ENCODE measurements around the gene MGST2. TPM values are rescaled to one million over a fixed set of nuclear protein-coding genes. Genes with fewer than 3 reads are reported as not detected.
"Not testable (repeated sequence)": the region's sequence is repeated elsewhere in the genome, so short reads cannot be mapped to it uniquely, and the experiment has no call there.

MGST2 gene
- polyA plus RNA-seq, 1 donor from 2014 or later = 2.0 TPM

- H3K9me2 ChIP-seq (ENCODE audit: insufficient read depth, low read length) = no peaks in the 10 kb centered on the region
- H3K36me3 ChIP-seq (ENCODE audit: insufficient read depth, low read length) = no peaks in the 10 kb centered on the region
- no peak overlapping the region for H3K4me3 ChIP-seq (ENCODE audit: low read length)
- no peaks in the 10 kb centered on the region for H3K27me3 ChIP-seq (ENCODE audit: insufficient read depth, low read depth, low read length)
- no peak overlapping the region for H3K4me2 ChIP-seq (ENCODE audit: low read length)
- no peak overlapping the region for H3K27ac ChIP-seq (ENCODE audit: low read length)
- H2AFZ ChIP-seq (ENCODE audit: low read depth, low read length) = no peak overlapping the region
- TF ChIP-seq POLR2AphosphoS5 (IDR thresholded peaks at IDR 0.05) (no peak), TAF1 (IDR thresholded peaks at IDR 0.05; ENCODE audit: low read depth) (no peak), CTCF (IDR thresholded peaks at IDR 0.05; ENCODE audit: poor library complexity, severe bottlenecking) (no peak), RAD21 (conservative IDR thresholded peaks at IDR 0.05) (no peak), MXI1 (conservative IDR thresholded peaks at IDR 0.05; ENCODE audit: poor library complexity, severe bottlenecking) (no peak), EZH2 (IDR thresholded peaks at IDR 0.05; ENCODE audit: borderline replicate concordance, insufficient read depth, low read length, poor library complexity, severe bottlenecking) (no peak), SMC3 (conservative IDR thresholded peaks at IDR 0.05; ENCODE audit: poor library complexity) (no peak)
- no peaks in the 10 kb centered on the region for H3K79me2 ChIP-seq (replicated peaks; ENCODE audit: insufficient read depth, low read length)
- H3K9me3 ChIP-seq (ENCODE audit: low read length) = no peaks in the 10 kb centered on the region
- no peak overlapping the region for H3K9ac ChIP-seq (ENCODE audit: low read length)
- H4K20me1 ChIP-seq (ENCODE audit: insufficient read depth) = no peaks in the 10 kb centered on the region
- no peaks in the 10 kb centered on the region for H3F3A ChIP-seq (ENCODE audit: insufficient read depth, low read length, poor library complexity, severe bottlenecking)
These were observed 34.6 kb upstream of the MGST2 start for GRCh38 chr4:139630991-139631390.

GRCh38 chr4:139631791-139632190 is 33.8 kb upstream of the MGST2 start:
- Histone ChIP-seq H3K9me2 (ENCODE audit: insufficient read depth, low read length) (no peaks in the 10 kb centered on the region), H3K9me3 (ENCODE audit: low read length) (no peaks in the 10 kb centered on the region), H4K20me1 (ENCODE audit: insufficient read depth) (no peaks in the 10 kb centered on the region), H3K36me3 (ENCODE audit: insufficient read depth, low read length) (no peaks in the 10 kb centered on the region), H2AFZ (ENCODE audit: low read depth, low read length) (no peak overlapping the region), H3K9ac (ENCODE audit: low read length) (no peak overlapping the region), H3K27ac (ENCODE audit: low read length) (no peak overlapping the region), H3K4me3 (ENCODE audit: low read length) (no peak overlapping the region), H3K79me2 (replicated peaks; ENCODE audit: insufficient read depth, low read length) (no peaks in the 10 kb centered on the region), H3K27me3 (ENCODE audit: insufficient read depth, low read depth, low read length) (no peaks in the 10 kb centered on the region), H3K4me2 (ENCODE audit: low read length) (no peak overlapping the region), H3F3A (ENCODE audit: insufficient read depth, low read length, poor library complexity, severe bottlenecking) (no peaks in the 10 kb centered on the region)
- TF ChIP-seq EZH2 (IDR thresholded peaks at IDR 0.05; ENCODE audit: borderline replicate concordance, insufficient read depth, low read length, poor library complexity, severe bottlenecking) = no peak
- TF ChIP-seq CTCF (IDR thresholded peaks at IDR 0.05; ENCODE audit: poor library complexity, severe bottlenecking) = no peak
- no peak for TF ChIP-seq TAF1 (IDR thresholded peaks at IDR 0.05; ENCODE audit: low read depth)
- TF ChIP-seq REST (IDR thresholded peaks at IDR 0.05; ENCODE audit: borderline replicate concordance) = no peak
- no peak for TF ChIP-seq MXI1 (conservative IDR thresholded peaks at IDR 0.05; ENCODE audit: poor library complexity, severe bottlenecking)
- no peak for TF ChIP-seq EP300 (conservative IDR thresholded peaks at IDR 0.05; ENCODE audit: poor library complexity, severe bottlenecking)
- no peak for TF ChIP-seq SMC3 (conservative IDR thresholded peaks at IDR 0.05; ENCODE audit: poor library complexity)
- no peak for TF ChIP-seq RAD21 (conservative IDR thresholded peaks at IDR 0.05)
- no peak for TF ChIP-seq POLR2AphosphoS5 (IDR thresholded peaks at IDR 0.05)

- not testable (repeated sequence) for H3K4me2 ChIP-seq (ENCODE audit: low read length); H2AFZ ChIP-seq (ENCODE audit: low read depth, low read length); H3K9me2 ChIP-seq (ENCODE audit: insufficient read depth, low read length); H3F3A ChIP-seq (ENCODE audit: insufficient read depth, low read length, poor library complexity, severe bottlenecking); H3K79me2 ChIP-seq (replicated peaks; ENCODE audit: insufficient read depth, low read length); H3K9me3 ChIP-seq (ENCODE audit: low read length); H4K20me1 ChIP-seq (ENCODE audit: insufficient read depth); H3K27me3 ChIP-seq (ENCODE audit: insufficient read depth, low read depth, low read length); H3K4me3 ChIP-seq (ENCODE audit: low read length); H3K36me3 ChIP-seq (ENCODE audit: insufficient read depth, low read length); H3K9ac ChIP-seq (ENCODE audit: low read length); H3K27ac ChIP-seq (ENCODE audit: low read length)
These were observed 32.9 kb upstream of the MGST2 start for GRCh38 chr4:139632739-139633138.

All from neural cell (in vitro differentiated cells).